PC-3 (cell line): ENCODE results near the gene FEN1.

Experiments used
- EZH2 ChIP-seq: fragments of 300-600 bp; sonication (generic); IDR thresholded peaks from one replicate; pipeline ENCODE4 v1.6.1; 2017; ENCODE audit warnings: antibody characterized with exemption, mild to moderate bottlenecking, low read length; ENCODE audit not compliant: unreplicated experiment
- TF ChIP-seq, protein P1 (sequence below): fragments of 300-600 bp; sonication (generic); conservative IDR thresholded peaks from 2 replicates; pipeline ENCODE4 v1.5.1; 2017; ENCODE audit warnings: antibody characterized with exemption, low read depth, mild to moderate bottlenecking, low read length

DNA sequence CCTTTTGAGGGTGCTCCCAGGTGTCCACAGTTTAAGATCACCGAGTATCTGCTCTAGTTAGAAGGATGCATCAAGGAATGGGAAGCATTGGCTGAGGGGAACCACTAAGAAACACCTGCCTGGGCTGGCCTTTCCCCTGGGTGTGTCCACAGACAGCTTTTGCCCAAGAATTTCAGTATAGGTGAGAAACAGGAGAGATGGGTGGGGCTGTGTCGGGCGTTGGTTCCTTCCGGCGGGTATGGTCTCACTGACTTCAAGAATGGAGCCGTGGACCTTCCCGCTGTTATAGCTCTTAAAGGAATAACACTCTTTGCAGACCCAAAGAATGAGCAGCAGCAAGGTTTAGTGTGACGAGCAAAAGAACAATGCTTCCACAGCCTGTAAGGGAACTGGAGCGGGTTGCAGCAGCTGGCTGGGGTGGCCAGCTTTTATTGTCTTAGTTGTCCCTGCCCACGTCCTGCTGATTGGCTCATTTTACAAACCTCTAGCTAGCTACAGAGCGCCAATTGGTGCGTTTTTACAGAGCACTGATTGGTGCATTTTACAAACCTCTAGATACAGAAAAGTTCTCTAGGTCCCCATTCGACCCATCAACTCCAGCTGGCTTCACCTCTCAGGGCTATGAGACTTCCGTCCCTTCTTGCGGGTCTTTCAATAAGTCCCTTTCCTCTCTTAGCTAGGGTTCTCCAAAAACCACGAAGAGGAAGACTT lies 21.7 kb downstream of the FEN1 start:
- TF ChIP-seq, protein P1, sequence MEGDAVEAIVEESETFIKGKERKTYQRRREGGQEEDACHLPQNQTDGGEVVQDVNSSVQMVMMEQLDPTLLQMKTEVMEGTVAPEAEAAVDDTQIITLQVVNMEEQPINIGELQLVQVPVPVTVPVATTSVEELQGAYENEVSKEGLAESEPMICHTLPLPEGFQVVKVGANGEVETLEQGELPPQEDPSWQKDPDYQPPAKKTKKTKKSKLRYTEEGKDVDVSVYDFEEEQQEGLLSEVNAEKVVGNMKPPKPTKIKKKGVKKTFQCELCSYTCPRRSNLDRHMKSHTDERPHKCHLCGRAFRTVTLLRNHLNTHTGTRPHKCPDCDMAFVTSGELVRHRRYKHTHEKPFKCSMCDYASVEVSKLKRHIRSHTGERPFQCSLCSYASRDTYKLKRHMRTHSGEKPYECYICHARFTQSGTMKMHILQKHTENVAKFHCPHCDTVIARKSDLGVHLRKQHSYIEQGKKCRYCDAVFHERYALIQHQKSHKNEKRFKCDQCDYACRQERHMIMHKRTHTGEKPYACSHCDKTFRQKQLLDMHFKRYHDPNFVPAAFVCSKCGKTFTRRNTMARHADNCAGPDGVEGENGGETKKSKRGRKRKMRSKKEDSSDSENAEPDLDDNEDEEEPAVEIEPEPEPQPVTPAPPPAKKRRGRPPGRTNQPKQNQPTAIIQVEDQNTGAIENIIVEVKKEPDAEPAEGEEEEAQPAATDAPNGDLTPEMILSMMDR = no peak
- no peak for TF ChIP-seq EZH2
